OCI-LY7 (cell line): ENCODE measurements around the gene SLC25A25. TPM values are rescaled to one million over a fixed set of nuclear protein-coding genes. Genes with fewer than 3 reads are reported as not detected.

ENCODE experiments used
- BruUV-seq: library from RNA; stranded (reverse); fragments of 400-500 nt; replicated peaks from 2 replicates; lab custom pipeline; 2021; lab: Mats Ljungman, UMichigan
- CTCF ChIA-PET: fragments of 300-600 bp; sonication (Branson Sonifier 250); formaldehyde crosslinking; loops from one replicate; lab custom pipeline; 2022; ENCODE audit warnings: antibody characterized with exemption; ENCODE audit not compliant: unreplicated experiment; lab: Charles Lee
- POLR2A ChIA-PET: fragments of 300-600 bp; sonication (Branson Sonifier 250); formaldehyde crosslinking; loops from one replicate; lab custom pipeline; 2022; ENCODE audit warnings: antibody characterized with exemption; lab: Charles Lee
- DNase-seq: peaks from one replicate; pipeline ENCODE4 v3.0.0-alpha.2; 2015; ENCODE audit warnings: low spot score
- H2AFZ ChIP-seq: fragments of 200-600 bp; sonication (generic), shearing (Covaris generic); 2 replicates; pipeline ENCODE4 v1.6.1; 2014; ENCODE audit warnings: mild to moderate bottlenecking, antibody characterized with exemption, low read length, moderate library complexity
- H3K27ac ChIP-seq: fragments of 200-600 bp; sonication (generic); 2 replicates; pipeline ENCODE4 v1.5.1; 2014; ENCODE audit warnings: mixed run types, low read depth, mild to moderate bottlenecking, moderate library complexity, low read length, inconsistent platforms; ENCODE audit not compliant: poor library complexity, severe bottlenecking
- H3K36me3 ChIP-seq: fragments of 200-600 bp; sonication (generic); 2 replicates; pipeline ENCODE4 v1.6.1; 2014; ENCODE audit warnings: mild to moderate bottlenecking, antibody characterized with exemption, low read length, moderate library complexity, mixed read lengths; ENCODE audit not compliant: insufficient read depth
- H3K4me1 ChIP-seq: fragments of 200-600 bp; sonication (generic); 2 replicates; pipeline ENCODE4 v1.5.1; 2014; ENCODE audit warnings: mild to moderate bottlenecking, low read length; ENCODE audit not compliant: insufficient read depth, poor library complexity, severe bottlenecking
- H3K4me2 ChIP-seq: fragments of 200-600 bp; sonication (generic); 2 replicates; pipeline ENCODE4 v1.6.1; 2014; ENCODE audit warnings: mild to moderate bottlenecking, low read length
- H3K4me3 ChIP-seq: fragments of 200-600 bp; sonication (generic); 2 replicates; pipeline ENCODE4 v1.5.1; 2014; ENCODE audit warnings: mild to moderate bottlenecking, low read depth, low read length; ENCODE audit not compliant: poor library complexity, severe bottlenecking
- H3K79me2 ChIP-seq: fragments of 200-600 bp; sonication (generic); 2 replicates; pipeline ENCODE4 v1.6.1; 2016; ENCODE audit warnings: low read depth, mild to moderate bottlenecking, low read length, moderate library complexity, mixed read lengths; ENCODE audit not compliant: insufficient read depth
- H3K9me2 ChIP-seq: fragments of 200-600 bp; sonication (generic); 2 replicates; pipeline ENCODE4 v1.6.1; 2016; ENCODE audit warnings: mild to moderate bottlenecking, low read length, mixed read lengths; ENCODE audit not compliant: insufficient read depth
- H3K9me3 ChIP-seq: fragments of 200-600 bp; sonication (generic); 2 replicates; pipeline ENCODE4 v1.6.1; 2014; ENCODE audit warnings: mild to moderate bottlenecking, mixed run types, low read length, mixed read lengths
- H4K20me1 ChIP-seq: fragments of 200-600 bp; sonication (generic); 2 replicates; pipeline ENCODE4 v1.6.1; 2014; ENCODE audit warnings: mild to moderate bottlenecking, antibody characterized with exemption, low read length, moderate library complexity, mixed read lengths; ENCODE audit not compliant: insufficient read depth
- EZH2phosphoT487 ChIP-seq: fragments of 200-600 bp; sonication (generic); IDR thresholded peaks from 2 replicates; pipeline ENCODE4 v1.6.1; 2018; ENCODE audit warnings: low read depth, borderline replicate concordance, mild to moderate bottlenecking, mixed run types, antibody characterized with exemption, low read length, moderate library complexity, mixed read lengths
- intact Hi-C: fragments of 100-400 bp; cut with micrococcal nuclease; formaldehyde crosslinking; loops from one replicate; pipeline ENCODE4 v1.10.0; 2022; ENCODE audit not compliant: unreplicated experiment
- total RNA-seq, 2 experiments: library from RNA; depleted of rRNA in 1 of 2; stranded (reverse); fragments of >200 nt in 1 of 2; shearing (Covaris generic) in 1 of 2; gene quantifications; 2 replicates each; pipeline ENCODE4 v1.2.3, GENCODE V29; 2014 to 2022
- TF ChIP-seq, protein P1 (sequence below): fragments of 200-600 bp; sonication (generic); conservative IDR thresholded peaks from 2 replicates; pipeline ENCODE4 v1.5.1; 2014; ENCODE audit warnings: mild to moderate bottlenecking, antibody characterized with exemption, low read length, moderate library complexity, mixed read lengths

The SLC25A25 gene
- total RNA-seq, 2 experiments from 2014 or later, result 17.6 to 21.4 TPM

DNA sequence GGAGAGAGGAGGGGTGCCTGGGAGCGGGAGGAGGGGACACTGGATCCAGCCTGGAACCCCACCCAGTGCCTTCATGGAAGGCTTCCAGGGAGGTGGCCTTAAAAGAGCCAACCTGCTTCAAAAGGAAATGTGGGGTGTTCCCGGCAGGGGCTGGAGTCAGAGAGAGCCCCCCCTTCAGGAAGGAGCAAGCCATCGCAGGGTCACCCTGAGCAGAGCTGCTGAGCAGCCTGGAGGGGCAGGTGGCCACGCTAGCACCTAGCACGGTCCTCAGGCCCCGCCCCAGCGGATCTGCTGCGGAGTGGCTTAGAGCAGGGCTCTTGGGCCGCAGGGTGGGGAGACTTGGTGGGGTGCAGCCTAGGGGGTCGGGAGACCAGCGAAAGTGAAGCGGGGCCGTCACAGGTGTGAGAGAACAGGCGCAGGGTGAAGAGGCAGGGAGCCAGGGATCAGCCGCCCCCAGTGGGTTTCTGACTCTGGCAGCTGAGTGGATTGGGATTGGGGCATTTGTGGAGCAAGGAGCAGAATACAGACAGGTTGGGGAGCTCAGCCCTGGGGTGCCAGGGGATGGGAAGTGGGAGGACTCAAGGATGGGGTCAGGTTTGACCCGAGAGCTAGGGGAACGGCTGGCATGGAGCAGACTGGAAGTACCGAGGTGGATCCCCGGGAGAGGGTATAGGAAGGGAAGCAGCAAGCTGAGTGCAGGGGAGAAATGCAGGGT is 82.7 kb downstream of the SLC25A25 start:
- Histone ChIP-seq H3K9me3 (no peaks in the 10 kb centered on the region), H3K27ac (no peak overlapping the region), H3K4me1 (no peaks in the 10 kb centered on the region), H3K36me3 (no peaks in the 10 kb centered on the region), H3K9me2 (no peaks in the 10 kb centered on the region), H2AFZ (no peak overlapping the region), H3K79me2 (no peaks in the 10 kb centered on the region), H4K20me1 (no peaks in the 10 kb centered on the region), H3K4me2 (no peak overlapping the region), H3K4me3 (no peak overlapping the region)
- peak; percentile 50 for DNase-seq
- intact Hi-C loops, result no loop called here
- BruUV-seq, result no TSS peak
- TF ChIP-seq EZH2phosphoT487, result no peak
- TF ChIP-seq, protein P1, sequence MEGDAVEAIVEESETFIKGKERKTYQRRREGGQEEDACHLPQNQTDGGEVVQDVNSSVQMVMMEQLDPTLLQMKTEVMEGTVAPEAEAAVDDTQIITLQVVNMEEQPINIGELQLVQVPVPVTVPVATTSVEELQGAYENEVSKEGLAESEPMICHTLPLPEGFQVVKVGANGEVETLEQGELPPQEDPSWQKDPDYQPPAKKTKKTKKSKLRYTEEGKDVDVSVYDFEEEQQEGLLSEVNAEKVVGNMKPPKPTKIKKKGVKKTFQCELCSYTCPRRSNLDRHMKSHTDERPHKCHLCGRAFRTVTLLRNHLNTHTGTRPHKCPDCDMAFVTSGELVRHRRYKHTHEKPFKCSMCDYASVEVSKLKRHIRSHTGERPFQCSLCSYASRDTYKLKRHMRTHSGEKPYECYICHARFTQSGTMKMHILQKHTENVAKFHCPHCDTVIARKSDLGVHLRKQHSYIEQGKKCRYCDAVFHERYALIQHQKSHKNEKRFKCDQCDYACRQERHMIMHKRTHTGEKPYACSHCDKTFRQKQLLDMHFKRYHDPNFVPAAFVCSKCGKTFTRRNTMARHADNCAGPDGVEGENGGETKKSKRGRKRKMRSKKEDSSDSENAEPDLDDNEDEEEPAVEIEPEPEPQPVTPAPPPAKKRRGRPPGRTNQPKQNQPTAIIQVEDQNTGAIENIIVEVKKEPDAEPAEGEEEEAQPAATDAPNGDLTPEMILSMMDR, result peak; percentile 71
- CTCF ChIA-PET, result no interaction called here
- POLR2A ChIA-PET, result no interaction called here

DNA sequence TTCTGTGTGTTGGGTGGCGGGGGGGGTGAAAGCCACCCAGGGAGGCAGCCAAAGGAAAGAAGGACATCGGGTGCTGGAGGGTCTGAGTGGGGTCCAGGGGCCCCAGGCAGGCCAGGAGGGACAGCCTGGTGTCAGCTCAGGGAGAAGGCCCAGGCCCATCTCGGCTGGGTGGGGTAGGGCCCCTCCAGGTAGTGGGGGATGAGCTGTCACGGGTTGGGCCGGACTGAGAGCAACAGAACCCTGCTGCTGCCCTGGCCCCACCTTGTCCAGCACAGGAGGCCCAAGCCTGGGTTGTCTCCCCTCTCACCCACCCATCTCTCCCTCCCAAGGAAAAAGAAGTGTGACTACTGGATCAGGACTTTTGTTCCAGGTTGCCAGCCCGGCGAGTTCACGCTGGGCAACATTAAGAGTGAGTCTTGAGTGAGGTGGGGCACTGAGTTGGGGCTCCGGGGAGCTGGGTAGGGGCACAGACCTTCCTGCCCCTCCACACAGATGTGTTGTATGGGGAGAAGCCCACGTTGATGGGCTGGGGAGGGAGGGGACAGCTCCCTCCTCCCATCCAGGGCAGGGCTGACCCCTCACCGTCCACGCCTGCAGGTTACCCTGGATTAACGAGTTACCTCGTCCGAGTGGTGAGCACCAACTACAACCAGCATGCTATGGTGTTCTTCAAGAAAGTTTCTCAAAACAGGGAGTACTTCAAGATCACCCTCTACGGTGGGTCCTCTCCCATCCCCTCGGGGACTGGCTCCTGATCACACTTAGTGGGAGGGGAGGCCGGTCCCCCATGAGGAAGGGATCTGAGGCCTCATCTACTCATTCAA is 83.5 kb downstream of the SLC25A25 start:
- POLR2A ChIA-PET, result no interaction called here
- TF ChIP-seq, protein P1, result no peak
- TF ChIP-seq EZH2phosphoT487, result no peak
- CTCF ChIA-PET, result no interaction called here

More for the DNA sequence above, 83.5 kb downstream of the SLC25A25 start:
- Histone ChIP-seq H3K27ac (no peak overlapping the region), H3K9me2 (no peaks in the 10 kb centered on the region), H3K36me3 (no peaks in the 10 kb centered on the region), H4K20me1 (no peaks in the 10 kb centered on the region), H3K4me2 (no peak overlapping the region), H2AFZ (no peak overlapping the region), H3K9me3 (no peaks in the 10 kb centered on the region), H3K4me1 (no peaks in the 10 kb centered on the region), H3K79me2 (no peaks in the 10 kb centered on the region), H3K4me3 (no peak overlapping the region)
- DNase-seq, result no peak
- intact Hi-C loops, result no loop called here
- BruUV-seq, result no TSS peak
